ENCODE results near the gene PTTG2. TPM values are rescaled to one million over a fixed set of nuclear protein-coding genes. Genes with fewer than 3 reads are reported as not detected.

Gene PTTG2
- total RNA-seq, 1 donor from 2014 or later, result not detected

DNA sequence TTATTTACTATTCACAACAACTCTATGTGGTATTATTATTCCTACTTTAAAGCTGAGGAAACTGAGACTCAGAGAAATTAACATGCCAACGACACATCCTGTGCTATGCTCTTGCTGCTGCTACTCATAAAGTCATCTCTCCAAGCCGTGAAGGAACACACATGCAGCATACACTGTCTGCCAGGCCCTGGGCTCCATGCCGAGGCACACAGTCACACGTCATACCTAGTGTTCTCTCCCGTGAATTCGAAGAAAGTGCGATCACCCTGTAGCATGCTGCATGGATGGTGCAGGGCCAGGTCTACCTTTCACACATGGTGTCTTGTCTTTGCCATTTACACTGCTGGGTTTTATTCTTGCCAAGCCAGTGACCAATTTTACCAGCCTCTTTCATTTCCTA lies 35.3 kb upstream of the PTTG2 start:
- no peak for DNase-seq (ENCODE audit: low read depth, low spot score)
- Mint-ChIP-seq H3K9me3 (no peaks in the 10 kb centered on the region), H3K4me3 (no peak overlapping the region), H3K36me3 (ENCODE audit: low read depth) (no peaks in the 10 kb centered on the region), H3K4me1 (peaks cover 6% of the 10 kb centered on the region), H3K27me3 (ENCODE audit: low read depth) (no peaks in the 10 kb centered on the region), H3K27ac (ENCODE audit: unreplicated experiment) (no peak overlapping the region)
- TF ChIP-seq CTCF (conservative IDR thresholded peaks at IDR 0.05), result no peak

- Mint-ChIP-seq H3K4me1 (peaks cover 6% of the 10 kb centered on the region), H3K27ac (ENCODE audit: unreplicated experiment) (no peak overlapping the region)
Observed at GRCh38 chr4:37927434-37927833, 32.8 kb upstream of the PTTG2 start.

GRCh38 chr4:37928426-37929416 lies 31.5 kb upstream of the PTTG2 start:
- TF ChIP-seq CTCF (conservative IDR thresholded peaks at IDR 0.05), result no peak
- Mint-ChIP-seq H3K27me3 (ENCODE audit: low read depth) (no peaks in the 10 kb centered on the region), H3K36me3 (ENCODE audit: low read depth) (no peaks in the 10 kb centered on the region), H3K27ac (ENCODE audit: unreplicated experiment) (no peak overlapping the region), H3K4me3 (no peak overlapping the region), H3K9me3 (no peaks in the 10 kb centered on the region), H3K4me1 (peaks cover 6% of the 10 kb centered on the region)
- no peak for DNase-seq (ENCODE audit: low read depth, low spot score)

More at GRCh38 chr4:37927434-37927833, 32.8 kb upstream of the PTTG2 start:
- TF ChIP-seq CTCF (conservative IDR thresholded peaks at IDR 0.05), result no peak
- Mint-ChIP-seq H3K27me3 (ENCODE audit: low read depth) (no peaks in the 10 kb centered on the region), H3K9me3 (no peaks in the 10 kb centered on the region), H3K4me3 (no peak overlapping the region), H3K36me3 (ENCODE audit: low read depth) (no peaks in the 10 kb centered on the region)
- no peak for DNase-seq (ENCODE audit: low read depth, low spot score)

- H3K36me3 Mint-ChIP-seq (ENCODE audit: low read depth), result no peaks in the 10 kb centered on the region
- peaks cover 2% of the 10 kb centered on the region for H3K27me3 Mint-ChIP-seq (ENCODE audit: low read depth)
- DNase-seq (ENCODE audit: low read depth, low spot score), result no peak
- H3K27ac Mint-ChIP-seq (ENCODE audit: unreplicated experiment), result peak overlapping the region; percentile 32
- no peaks in the 10 kb centered on the region for H3K4me1 Mint-ChIP-seq
- no peak for TF ChIP-seq CTCF (conservative IDR thresholded peaks at IDR 0.05)
- H3K9me3 Mint-ChIP-seq, result no peaks in the 10 kb centered on the region
- H3K4me3 Mint-ChIP-seq, result no peak overlapping the region
Observed at GRCh38 chr4:37934096-37934495, 26.1 kb upstream of the PTTG2 start.

GRCh38 chr4:37934609-37935008 lies 25.6 kb upstream of the PTTG2 start:
- TF ChIP-seq CTCF (conservative IDR thresholded peaks at IDR 0.05), result no peak
- no peak overlapping the region for H3K4me3 Mint-ChIP-seq
- H3K9me3 Mint-ChIP-seq, result no peaks in the 10 kb centered on the region
- no peak overlapping the region for H3K27ac Mint-ChIP-seq (ENCODE audit: unreplicated experiment)
- H3K36me3 Mint-ChIP-seq (ENCODE audit: low read depth), result no peaks in the 10 kb centered on the region
- DNase-seq (ENCODE audit: low read depth, low spot score), result no peak
- peaks cover 2% of the 10 kb centered on the region for H3K27me3 Mint-ChIP-seq (ENCODE audit: low read depth)
- H3K4me1 Mint-ChIP-seq, result no peaks in the 10 kb centered on the region

Measured in neural crest cell (in vitro differentiated cells).